GM18861 (cell line): Measurements from ENCODE around the gene GCG.

Source experiments
- ATAC-seq: cut with Tn5 transposase; IDR thresholded peaks from one replicate; pipeline ENCODE4 v1.9.1; 2021; ENCODE audit not compliant: unreplicated experiment

GCG gene

DNA sequence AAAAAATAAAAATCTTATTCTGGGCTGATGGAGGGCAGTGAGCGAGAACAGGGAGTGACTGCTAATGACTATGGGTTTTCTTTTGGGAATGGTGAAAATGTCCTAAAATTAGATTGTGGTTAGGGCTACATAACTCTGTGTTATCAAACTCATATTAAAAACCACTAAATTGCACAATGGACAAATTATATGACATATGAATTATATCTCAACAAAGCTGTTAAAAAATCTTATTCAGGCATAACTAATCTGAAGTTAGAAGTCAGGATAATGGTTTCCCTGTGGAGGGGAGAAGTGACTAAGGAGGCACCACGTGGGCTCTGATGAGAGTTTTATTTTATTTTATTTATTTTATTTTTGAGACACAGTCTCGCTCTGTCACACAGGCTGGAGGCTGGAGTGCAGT, 45.9 kb downstream of the GCG start:
- ATAC-seq, result no peak

DNA sequence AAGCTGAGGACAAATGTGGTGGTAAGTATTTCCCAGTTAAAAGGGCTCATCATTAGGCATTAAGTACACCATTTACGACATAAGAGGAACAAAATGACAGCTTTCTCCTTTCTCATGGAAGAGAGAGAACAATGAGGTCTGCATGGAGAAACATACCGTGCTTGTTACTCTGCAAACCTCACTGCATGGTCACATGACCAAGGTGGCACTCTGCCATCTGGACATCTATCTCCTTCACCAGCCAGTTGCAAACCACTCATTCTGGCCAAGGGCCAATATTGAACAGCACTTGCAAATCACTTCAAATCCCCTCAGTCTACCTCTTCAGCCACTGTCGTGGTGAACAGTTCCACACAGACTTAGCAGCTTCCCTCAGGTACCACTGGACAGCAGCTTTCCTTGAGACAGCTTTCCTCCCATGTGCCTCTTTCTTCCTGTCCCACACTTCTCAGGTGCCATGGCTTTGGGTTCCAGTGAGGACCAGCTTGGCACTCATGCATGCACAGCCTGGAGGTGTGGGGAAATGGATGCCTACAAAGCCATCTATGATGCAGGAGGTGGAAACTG, 48.5 kb downstream of the GCG start:
- no peak for ATAC-seq

DNA sequence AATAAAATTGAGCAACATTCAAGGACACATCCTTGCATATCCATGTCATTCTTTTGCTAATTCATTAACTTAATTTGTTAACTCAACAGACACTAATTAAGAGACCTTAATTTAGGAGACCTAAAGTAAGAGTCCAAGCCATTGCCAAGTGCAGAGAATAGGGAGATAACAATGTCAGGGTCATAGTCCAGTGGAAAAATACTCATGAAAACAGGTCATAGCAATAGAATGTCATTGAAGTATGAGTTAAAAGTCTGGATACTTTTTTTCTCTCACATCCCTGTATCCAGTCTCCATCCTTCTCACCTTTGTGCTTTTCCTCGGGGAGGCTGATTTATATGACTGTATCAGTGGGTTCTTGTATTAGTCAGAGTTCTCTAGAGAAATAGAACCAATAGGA, 51.5 kb downstream of the GCG start:
- ATAC-seq, result no peak

DNA sequence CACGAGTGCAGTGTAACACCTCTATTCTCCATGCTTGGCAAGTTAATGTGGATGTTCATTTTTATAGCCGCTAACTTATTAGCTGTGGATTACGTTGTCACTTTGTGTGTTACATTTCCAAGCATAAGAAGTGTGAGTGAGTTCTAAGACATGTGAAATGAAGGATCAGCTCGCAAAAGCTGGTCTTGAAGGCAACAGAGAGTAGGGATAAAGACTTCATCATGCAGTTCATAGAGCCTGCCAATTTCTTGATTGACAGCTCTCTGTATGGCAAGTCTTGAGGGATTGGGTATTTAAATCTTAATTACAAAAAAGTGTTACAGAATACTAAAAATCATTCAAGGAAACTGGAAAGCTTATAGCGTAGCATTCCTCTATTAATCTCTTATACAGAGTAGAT, 52.2 kb downstream of the GCG start:
- no peak for ATAC-seq
